ENCODE results near the gene GRID1. TPM values are rescaled to one million over a fixed set of nuclear protein-coding genes. Genes with fewer than 3 reads are reported as not detected.

Gene GRID1
- total RNA-seq, 1 experiment from 2014 or later, result 5.6 TPM

GRCh38 chr10:85849315-85849714, 517.3 kb downstream of the GRID1 start:
- DNase-seq (ENCODE audit: low read depth, low spot score) (no peak), ATAC-seq (no peak)
- H3K27ac ChIP-seq (ENCODE audit: low read depth, low read length), result no peak overlapping the region
- H3K4me1 ChIP-seq (ENCODE audit: control insufficient read depth in 1 of 2, insufficient read depth in 2 of 2, low read length in 2 of 2), result peaks cover 0 to 26% of the 10 kb centered on the region in 2 experiments; a peak in 1 of 4 replicates
- ChIA-PET POLR2A (no interaction called here), CTCF (no interaction called here), RAD21 (ENCODE audit: low non-redundant PET in 1 of 2, low total read pairs in 2 of 2, uncharacterized antibody in 2 of 2, unreplicated experiment in 2 of 2) (no interaction called here)
- no peaks in the 10 kb centered on the region; a peak in 1 of 4 replicates for H3K9me3 ChIP-seq (ENCODE audit: control insufficient read depth in 1 of 2, insufficient read depth in 1 of 2, low read depth in 1 of 2, low read length in 2 of 2)
- no peaks in the 10 kb centered on the region for H3K36me3 ChIP-seq (ENCODE audit: control insufficient read depth in 1 of 2, insufficient read depth in 2 of 2, low read length in 2 of 2)
- no peaks in the 10 kb centered on the region for H4K20me1 ChIP-seq (ENCODE audit: insufficient read depth)
- no peaks in the 10 kb centered on the region for H3K79me2 ChIP-seq (ENCODE audit: insufficient read depth, low read length)
- H3K4me2 ChIP-seq (ENCODE audit: low read length), result no peak overlapping the region
- BruUV-seq (replicated peaks), result no TSS peak
- H3K4me3 ChIP-seq (replicated peaks in 1 of 2; ENCODE audit: low read depth in 1 of 2, low read length in 2 of 2), result no peak overlapping the region
- H3K9me2 ChIP-seq (ENCODE audit: insufficient read depth), result no peaks in the 10 kb centered on the region
- intact Hi-C loops (cut with micrococcal nuclease), result no loop called here
- H3K27me3 ChIP-seq (ENCODE audit: insufficient read depth, low read length), result no peaks in the 10 kb centered on the region
- no peak for TF ChIP-seq SRF (IDR thresholded peaks at IDR 0.05; ENCODE audit: low read depth)
- TF ChIP-seq CTCF (IDR thresholded peaks at IDR 0.05 in 2 of 3, conservative IDR thresholded peaks at IDR 0.05 in 1 of 3; ENCODE audit: borderline replicate concordance in 1 of 3, insufficient read depth in 1 of 3, low read depth in 2 of 3, low read length in 2 of 3), result no peak
- TF ChIP-seq CBX3 (IDR thresholded peaks at IDR 0.05; ENCODE audit: low read depth), result no peak
- TF ChIP-seq CEBPB (IDR thresholded peaks at IDR 0.05; ENCODE audit: low read depth), result no peak
- TF ChIP-seq FOSL1 (IDR thresholded peaks at IDR 0.05; ENCODE audit: low read depth), result no peak
- H3K9ac ChIP-seq (ENCODE audit: low read length), result no peak overlapping the region
- no peak overlapping the region for H2AFZ ChIP-seq (ENCODE audit: low read depth, low read length, poor library complexity, severe bottlenecking)

GRCh38 chr10:85848756-85849155, 517.8 kb downstream of the GRID1 start:
- DNase-seq (ENCODE audit: low read depth, low spot score) (no peak), ATAC-seq (no peak)
- Histone ChIP-seq H3K4me1 (ENCODE audit: control insufficient read depth in 1 of 2, insufficient read depth in 2 of 2, low read length in 2 of 2) (peaks cover 0 to 26% of the 10 kb centered on the region in 2 experiments; a peak in 1 of 4 replicates), H2AFZ (ENCODE audit: low read depth, low read length, poor library complexity, severe bottlenecking) (no peak overlapping the region), H3K4me2 (ENCODE audit: low read length) (no peak overlapping the region), H4K20me1 (ENCODE audit: insufficient read depth) (no peaks in the 10 kb centered on the region), H3K9me2 (ENCODE audit: insufficient read depth) (no peaks in the 10 kb centered on the region), H3K9me3 (ENCODE audit: control insufficient read depth in 1 of 2, insufficient read depth in 1 of 2, low read depth in 1 of 2, low read length in 2 of 2) (no peaks in the 10 kb centered on the region; a peak in 1 of 4 replicates), H3K9ac (ENCODE audit: low read length) (no peak overlapping the region), H3K27ac (ENCODE audit: low read depth, low read length) (no peak overlapping the region), H3K36me3 (ENCODE audit: control insufficient read depth in 1 of 2, insufficient read depth in 2 of 2, low read length in 2 of 2) (no peaks in the 10 kb centered on the region), H3K4me3 (replicated peaks in 1 of 2; ENCODE audit: low read depth in 1 of 2, low read length in 2 of 2) (no peak overlapping the region), H3K79me2 (ENCODE audit: insufficient read depth, low read length) (no peaks in the 10 kb centered on the region), H3K27me3 (ENCODE audit: insufficient read depth, low read length) (no peaks in the 10 kb centered on the region)
- CTCF ChIA-PET, result no interaction called here
- RAD21 ChIA-PET (ENCODE audit: low non-redundant PET in 1 of 2, low total read pairs in 2 of 2, uncharacterized antibody in 2 of 2, unreplicated experiment in 2 of 2), result no interaction called here
- no TSS peak for BruUV-seq (replicated peaks)
- intact Hi-C loops (cut with micrococcal nuclease), result no loop called here
- POLR2A ChIA-PET, result no interaction called here
- no peak for TF ChIP-seq TCF7L2 (IDR thresholded peaks at IDR 0.05; ENCODE audit: borderline replicate concordance, extremely low read depth, insufficient read depth, insufficient read length)
- no peak for TF ChIP-seq POLR2AphosphoS5 (IDR thresholded peaks at IDR 0.05; ENCODE audit: low read depth, low read length)
- no peak for TF ChIP-seq REST (IDR thresholded peaks at IDR 0.05; ENCODE audit: low read depth)
- no peak for TF ChIP-seq FOSL1 (IDR thresholded peaks at IDR 0.05; ENCODE audit: low read depth)
- TF ChIP-seq ZBTB33 (IDR thresholded peaks at IDR 0.05; ENCODE audit: extremely low read depth, insufficient replicate concordance, low read length), result no peak
- no peak for TF ChIP-seq SRF (IDR thresholded peaks at IDR 0.05; ENCODE audit: low read depth)

All from HCT116 (cell line).